Activated CD4-positive, alpha-beta memory T cell treated with anti-CD3 and anti-CD28 coated beads for 36 hours (primary cell): Measurements from ENCODE around the gene UBE2L3. TPM values are rescaled to one million over a fixed set of nuclear protein-coding genes. Genes with fewer than 3 reads are reported as not detected.
"Not testable (repeated sequence)": the region's sequence is repeated elsewhere in the genome, so short reads cannot be mapped to it uniquely, and the experiment has no call there.

Source experiments
- CTCF ChIA-PET: fragments of 350-600 bp; sonication (Branson Sonifier 250); formaldehyde crosslinking; loops from one replicate; lab custom pipeline; 2021; ENCODE audit warnings: antibody characterized with exemption, inconsistent platforms; lab: Charles Lee
- POLR2A ChIA-PET: fragments of 350-600 bp; sonication (Branson Sonifier 250); formaldehyde crosslinking; loops from one replicate; lab custom pipeline; 2021; ENCODE audit warnings: antibody characterized with exemption; lab: Charles Lee
- DNase-seq: peaks from one replicate; pipeline ENCODE4 v3.0.0-alpha.2; 2020
- H3K27ac Mint-ChIP-seq: one replicate; pipeline ENCODE4 v1.8.0; 2021; ENCODE audit warnings: mixed read lengths
- H3K27me3 Mint-ChIP-seq: one replicate; pipeline ENCODE4 v1.8.0; 2021; ENCODE audit warnings: mixed read lengths
- H3K36me3 Mint-ChIP-seq: one replicate; pipeline ENCODE4 v1.8.0; 2021; ENCODE audit warnings: mixed read lengths
- H3K4me1 Mint-ChIP-seq: one replicate; pipeline ENCODE4 v1.8.0; 2021; ENCODE audit warnings: low read depth, mixed read lengths
- H3K4me3 Mint-ChIP-seq: one replicate; pipeline ENCODE4 v1.8.0; 2021; ENCODE audit warnings: mild to moderate bottlenecking, mixed read lengths
- H3K9me3 Mint-ChIP-seq: one replicate; pipeline ENCODE4 v1.8.0; 2021; ENCODE audit warnings: mixed read lengths
- intact Hi-C: fragments of 100-400 bp; cut with micrococcal nuclease; formaldehyde crosslinking; loops from one replicate; pipeline ENCODE4 v1.15.1; 2023
- total RNA-seq, 2 experiments: library from RNA; stranded (reverse); gene quantifications; one replicate each; pipeline ENCODE4 v1.2.3, GENCODE V29; 2021

The UBE2L3 gene
- total RNA-seq, 2 experiments from 2014 or later = 52.4 to 53.1 TPM

- Mint-ChIP-seq H3K27ac (peak within 1 kb of the TSS; percentile 49), H3K27me3 (no peaks in the 10 kb centered on the region), H3K9me3 (no peaks in the 10 kb centered on the region), H3K4me3 (no peak within 1 kb of the TSS), H3K4me1 (peaks cover 25% of the 10 kb centered on the region), H3K36me3 (peaks cover 15% of the 10 kb centered on the region)
- peak; percentile 80 for DNase-seq
- POLR2A ChIA-PET = interaction anchor here (1.4 kb wide), 1 partner anchor 9 kb away, joined by 10 read pairs; the partner anchor contains the start of gene SDF2L1
- intact Hi-C loops = no loop called here
- CTCF ChIA-PET = interaction anchor here (1.0 to 6.1 kb wide), 3 partner anchors 10 to 43 kb away, joined by 4 to 151 read pairs (median 7); partner anchors contain the start of gene SDF2L1
Observed at GRCh38 chr22:21632237-21632895, 64.9 kb downstream of the UBE2L3 start, which contains the start of gene CCDC116. CCDC116 (plus strand) TSS chr22:21632760; CDS start chr22:21633182, 422 bp downstream.

- H3K9me3 Mint-ChIP-seq = no peaks in the 10 kb centered on the region
- DNase-seq = no peak
- POLR2A ChIA-PET = interaction anchor here (1.4 kb wide), 1 partner anchor 9 kb away, joined by 10 read pairs; the partner anchor contains the start of gene SDF2L1
- H3K36me3 Mint-ChIP-seq = peaks cover 9% of the 10 kb centered on the region
- intact Hi-C loops = no loop called here
- no peak overlapping the region for H3K4me3 Mint-ChIP-seq
- H3K4me1 Mint-ChIP-seq = peaks cover 20% of the 10 kb centered on the region
- peak overlapping the region; percentile 49 for H3K27ac Mint-ChIP-seq
- CTCF ChIA-PET = interaction anchor here (1.0 to 6.1 kb wide), 3 partner anchors 9 to 44 kb away, joined by 4 to 151 read pairs (median 7); partner anchors contain the start of gene SDF2L1
- no peaks in the 10 kb centered on the region for H3K27me3 Mint-ChIP-seq
Observed at GRCh38 chr22:21632931-21633330, 65.4 kb downstream of the UBE2L3 start.

- intact Hi-C loops = no loop called here
- no peak for DNase-seq
- Mint-ChIP-seq H3K36me3 (peaks cover 4% of the 10 kb centered on the region), H3K27me3 (no peaks in the 10 kb centered on the region), H3K4me1 (peaks cover 15% of the 10 kb centered on the region), H3K4me3 (no peak overlapping the region), H3K27ac (no peak overlapping the region), H3K9me3 (no peaks in the 10 kb centered on the region)
- POLR2A ChIA-PET = interaction anchor here (1.1 kb wide), 1 partner anchor 9 kb away, joined by 3 read pairs; the partner anchor contains the start of gene SDF2L1
- CTCF ChIA-PET = interaction anchor here (4.2 to 6.1 kb wide), 2 partner anchors 9 to 13 kb away, joined by 26 to 151 read pairs; partner anchors contain the start of gene SDF2L1
Observed at GRCh38 chr22:21633481-21633880, 66.0 kb downstream of the UBE2L3 start.

- no peak overlapping the region for H3K27ac Mint-ChIP-seq
- H3K27me3 Mint-ChIP-seq = no peaks in the 10 kb centered on the region
- H3K36me3 Mint-ChIP-seq = peaks cover 3% of the 10 kb centered on the region
- ChIA-PET POLR2A (interaction anchor here (1.1 kb wide), 1 partner anchor 8 kb away, joined by 3 read pairs; the partner anchor contains the start of gene SDF2L1), CTCF (interaction anchor here (4.2 to 6.1 kb wide), 2 partner anchors 8 to 13 kb away, joined by 26 to 151 read pairs; partner anchors contain the start of gene SDF2L1)
- DNase-seq = no peak
- peaks cover 14% of the 10 kb centered on the region for H3K4me1 Mint-ChIP-seq
- H3K9me3 Mint-ChIP-seq = no peaks in the 10 kb centered on the region
- intact Hi-C loops = no loop called here
- H3K4me3 Mint-ChIP-seq = no peak overlapping the region
Observed at GRCh38 chr22:21634081-21634480, 66.6 kb downstream of the UBE2L3 start.

GRCh38 chr22:21634844-21635243 lies 67.3 kb downstream of the UBE2L3 start:
- ChIA-PET POLR2A (no interaction called here), CTCF (interaction anchor here (4.2 kb wide), 1 partner anchor 12 kb away, joined by 26 read pairs; no protein-coding TSS in a partner anchor)

GRCh38 chr22:21635771-21636510 lies 68.4 kb downstream of the UBE2L3 start:
- POLR2A ChIA-PET = no interaction called here
- no peak overlapping the region for H3K4me3 Mint-ChIP-seq
- no peaks in the 10 kb centered on the region for H3K36me3 Mint-ChIP-seq
- H3K4me1 Mint-ChIP-seq = peaks cover 7% of the 10 kb centered on the region
- CTCF ChIA-PET = interaction anchor here (4.2 kb wide), 1 partner anchor 11 kb away, joined by 26 read pairs; no protein-coding TSS in a partner anchor
- no peak overlapping the region for H3K27ac Mint-ChIP-seq
- intact Hi-C loops = no loop called here
- H3K27me3 Mint-ChIP-seq = peaks cover 2% of the 10 kb centered on the region
- no peak for DNase-seq
- no peaks in the 10 kb centered on the region for H3K9me3 Mint-ChIP-seq

More at GRCh38 chr22:21634844-21635243, 67.3 kb downstream of the UBE2L3 start:
- Mint-ChIP-seq H3K4me3 (no peak overlapping the region), H3K4me1 (peaks cover 13% of the 10 kb centered on the region), H3K36me3 (no peaks in the 10 kb centered on the region), H3K9me3 (no peaks in the 10 kb centered on the region), H3K27ac (no peak overlapping the region), H3K27me3 (no peaks in the 10 kb centered on the region)
- DNase-seq = no peak
- intact Hi-C loops = no loop called here

GRCh38 chr22:21636629-21637218 lies 69.2 kb downstream of the UBE2L3 start:
- DNase-seq = no peak
- H3K4me3 Mint-ChIP-seq = no peak overlapping the region
- no peak overlapping the region for H3K27ac Mint-ChIP-seq
- H3K27me3 Mint-ChIP-seq = peaks cover 2% of the 10 kb centered on the region
- H3K9me3 Mint-ChIP-seq = no peaks in the 10 kb centered on the region
- H3K36me3 Mint-ChIP-seq = no peaks in the 10 kb centered on the region
- POLR2A ChIA-PET = no interaction called here
- intact Hi-C loops = no loop called here
- peaks cover 11% of the 10 kb centered on the region for H3K4me1 Mint-ChIP-seq
- CTCF ChIA-PET = interaction anchor here (4.2 kb wide), 1 partner anchor 10 kb away, joined by 26 read pairs; no protein-coding TSS in a partner anchor

GRCh38 chr22:21637450-21637849 lies 69.9 kb downstream of the UBE2L3 start:
- H3K36me3 Mint-ChIP-seq, intact Hi-C loops, H3K9me3 Mint-ChIP-seq, POLR2A ChIA-PET, H3K27ac Mint-ChIP-seq, H3K27me3 Mint-ChIP-seq, DNase-seq, H3K4me3 Mint-ChIP-seq: not testable (repeated sequence)
- peaks cover 10% of the 10 kb centered on the region for H3K4me1 Mint-ChIP-seq
- CTCF ChIA-PET = interaction anchor here (4.2 kb wide), 1 partner anchor 9 kb away, joined by 26 read pairs; no protein-coding TSS in a partner anchor

- no peaks in the 10 kb centered on the region for H3K9me3 Mint-ChIP-seq
- ChIA-PET CTCF (no interaction called here), POLR2A (no interaction called here)
- peaks cover 20% of the 10 kb centered on the region for H3K4me1 Mint-ChIP-seq
- peaks cover 10% of the 10 kb centered on the region for H3K36me3 Mint-ChIP-seq
- no peak overlapping the region for H3K4me3 Mint-ChIP-seq
- H3K27me3 Mint-ChIP-seq = peaks cover 3% of the 10 kb centered on the region
- intact Hi-C loops = no loop called here
- no peak for DNase-seq
- no peak overlapping the region for H3K27ac Mint-ChIP-seq
Observed at GRCh38 chr22:21639359-21639758, 71.8 kb downstream of the UBE2L3 start.

- ChIA-PET CTCF (interaction anchor here (1.0 to 3.8 kb wide), 8 partner anchors 10 to 312 kb away, joined by 3 to 151 read pairs (median 10); partner anchors contain the start of genes CCDC116, PPM1F and YDJC), POLR2A (interaction anchor here (2.2 to 3.1 kb wide), 2 partner anchors 8 to 12 kb away, joined by 10 to 46 read pairs; partner anchors contain the start of genes CCDC116 and YDJC)
- no peak for DNase-seq
- Mint-ChIP-seq H3K4me1 (peaks cover 20% of the 10 kb centered on the region), H3K9me3 (no peaks in the 10 kb centered on the region), H3K27ac (no peak overlapping the region), H3K27me3 (peaks cover 3% of the 10 kb centered on the region), H3K4me3 (no peak overlapping the region), H3K36me3 (peaks cover 12% of the 10 kb centered on the region)
- intact Hi-C loops = no loop called here
Observed at GRCh38 chr22:21640810-21641209, 73.3 kb downstream of the UBE2L3 start.

- CTCF ChIA-PET = interaction anchor here (1.0 to 3.8 kb wide), 9 partner anchors 11 to 311 kb away, joined by 3 to 151 read pairs (median 11); partner anchors contain the start of genes CCDC116, PPM1F and YDJC
- intact Hi-C loops = no loop called here
- Mint-ChIP-seq H3K36me3 (peaks cover 16% of the 10 kb centered on the region), H3K27me3 (peaks cover 3% of the 10 kb centered on the region), H3K9me3 (no peaks in the 10 kb centered on the region), H3K4me1 (peaks cover 24% of the 10 kb centered on the region), H3K27ac (peak overlapping the region; percentile 46), H3K4me3 (peak overlapping the region; percentile 87)
- peak; percentile 33 for DNase-seq
- POLR2A ChIA-PET = interaction anchor here (0.5 to 3.1 kb wide), 7 partner anchors 8 to 1533 kb away, joined by 3 to 46 read pairs (median 5); partner anchors contain the start of genes CCDC116 and YDJC
Observed at GRCh38 chr22:21641417-21641788, 73.9 kb downstream of the UBE2L3 start.
